NCI-H1105 (cell line): ENCODE data around the gene ERG28.

ENCODE experiments used
- DNase-seq: peaks from one replicate; lab custom pipeline; 2025; lab: John Stamatoyannopoulos, UW

The ERG28 gene

GRCh38 chr14:75658957-75659356, 1.7 kb downstream of the ERG28 start:
- no peak for DNase-seq

GRCh38 chr14:75657331-75657730, 3.3 kb downstream of the ERG28 start:
- no peak for DNase-seq

GRCh38 chr14:75655235-75655634, 5.4 kb downstream of the ERG28 start:
- DNase-seq = no peak

- peak; percentile 38 for DNase-seq
Measured at GRCh38 chr14:75654127-75654732, 6.4 kb downstream of the ERG28 start.

- DNase-seq = no peak
Measured at GRCh38 chr14:75653563-75653962, 7.1 kb downstream of the ERG28 start.

GRCh38 chr14:75650253-75651058, 10.2 kb downstream of the ERG28 start:
- DNase-seq = no peak

- no peak for DNase-seq
Measured at GRCh38 chr14:75649773-75650172, 10.9 kb downstream of the ERG28 start.

- DNase-seq = no peak
Measured at GRCh38 chr14:75649337-75649736, 11.3 kb downstream of the ERG28 start.

- DNase-seq = no peak
Measured at GRCh38 chr14:75648066-75648838, 12.4 kb downstream of the ERG28 start.

- DNase-seq = no peak
Measured at GRCh38 chr14:75647640-75648039, 13.0 kb downstream of the ERG28 start.

- no peak for DNase-seq
Measured at GRCh38 chr14:75646762-75647161, 13.9 kb downstream of the ERG28 start.

GRCh38 chr14:75645056-75645455, 15.6 kb downstream of the ERG28 start:
- DNase-seq = no peak

GRCh38 chr14:75643985-75644384, 16.7 kb downstream of the ERG28 start:
- DNase-seq = no peak

GRCh38 chr14:75640876-75641275, 19.8 kb downstream of the ERG28 start:
- DNase-seq = no peak

- DNase-seq = no peak
Measured at GRCh38 chr14:75636100-75636692, 24.5 kb downstream of the ERG28 start.

GRCh38 chr14:75634848-75635247, 25.8 kb downstream of the ERG28 start:
- no peak for DNase-seq

GRCh38 chr14:75631453-75631831, 29.2 kb downstream of the ERG28 start:
- DNase-seq = no peak

GRCh38 chr14:75630695-75631452, 29.8 kb downstream of the ERG28 start:
- no peak for DNase-seq

GRCh38 chr14:75628816-75629215, 31.9 kb downstream of the ERG28 start:
- DNase-seq = no peak

- no peak for DNase-seq
Measured at GRCh38 chr14:75627406-75627805, 33.3 kb downstream of the ERG28 start.

- no peak for DNase-seq
Measured at GRCh38 chr14:75626863-75627262, 33.8 kb downstream of the ERG28 start.

- DNase-seq = no peak
Measured at GRCh38 chr14:75626396-75626795, 34.3 kb downstream of the ERG28 start.
